Left ventricle myocardium superior (tissue), 1 donor: ENCODE measurements around the gene KCNJ16. TPM values are rescaled to one million over a fixed set of nuclear protein-coding genes. Genes with fewer than 3 reads are reported as not detected.
"Not testable (repeated sequence)": the region's sequence is repeated elsewhere in the genome, so short reads cannot be mapped to it uniquely, and the experiment has no call there.

Experiments used
- ATAC-seq: fragments of 200-7000 bp; cut with Tn5 transposase; one replicate; pipeline ENCODE4 v1.9.1; 2020; ENCODE audit warnings: mild to moderate bottlenecking, moderate library complexity
- DNase-seq: peaks from one replicate; pipeline ENCODE4 v3.0.0-alpha.2; 2020
- intact Hi-C: fragments of 100-400 bp; cut with micrococcal nuclease; formaldehyde crosslinking; loops from one replicate; pipeline ENCODE4 v1.11.0; 2022
- long read RNA-seq: library from polyadenylated mRNA; unstranded; transcript quantifications from one replicate; pipeline ENCODE4 v2.0.0, GENCODE V29; 2021
- total RNA-seq: library from RNA; stranded (reverse); fragmentation: NEBNext Ultra II Directional; extraction: Animal tissue kit (Norgen Biotek cat#: 25700); gene quantifications from one replicate; pipeline ENCODE4 v1.2.1, GENCODE V29; 2021
- donor health status: DM: no; HTN: yes; CAD: no; lungs with severe emphysema.

Gene KCNJ16
- not detected for total RNA-seq
- long read RNA-seq = 0 reads

DNA sequence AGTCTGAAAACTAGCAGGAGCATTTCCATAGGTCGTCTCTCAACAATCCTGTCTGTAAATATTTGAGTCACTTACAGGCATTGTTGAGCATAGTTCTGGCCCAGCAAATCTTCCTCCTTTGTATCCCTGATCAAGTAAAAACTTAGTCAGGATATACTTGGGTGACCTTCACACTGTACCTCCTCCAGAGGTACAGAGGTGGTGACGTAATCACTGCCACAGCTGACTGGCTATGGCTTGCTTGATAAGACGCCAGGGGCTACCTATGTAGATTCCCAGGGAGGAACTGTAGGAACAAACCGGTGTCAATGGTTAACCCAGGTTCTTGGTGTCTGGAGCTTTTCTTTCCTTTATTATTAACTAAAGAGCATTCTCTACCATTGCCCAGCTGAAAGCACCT, at the start of gene KCNJ16:
KCNJ16 (plus strand) TSS at position 270 of the 400 bp plus-strand sequence. CDS start 56,863 bp downstream, outside the sequence.
- ATAC-seq = no peak
- DNase-seq = no peak
- intact Hi-C loops = no loop called here

DNA sequence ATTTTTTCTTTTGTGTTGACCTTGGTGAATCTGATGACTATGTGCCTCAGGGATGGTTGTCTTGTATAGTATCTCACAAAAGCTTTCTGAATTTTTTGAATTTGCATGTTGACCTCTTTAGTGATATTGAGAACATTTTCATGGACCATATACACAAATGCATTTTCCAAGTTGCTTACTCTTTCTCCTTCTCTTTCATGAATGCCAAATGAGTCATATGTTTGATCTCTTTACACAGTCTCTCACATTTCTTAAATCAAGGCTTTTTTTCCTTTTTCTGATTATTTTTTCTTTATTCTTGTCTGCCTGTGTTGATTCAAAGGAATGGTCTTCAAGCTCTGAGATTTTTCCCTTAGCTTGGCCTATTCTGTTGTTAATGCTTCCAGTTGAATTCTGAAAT, 46.6 kb upstream of the KCNJ16 start:
- DNase-seq = no peak
- ATAC-seq = no peak
- intact Hi-C loops = no loop called here

DNA sequence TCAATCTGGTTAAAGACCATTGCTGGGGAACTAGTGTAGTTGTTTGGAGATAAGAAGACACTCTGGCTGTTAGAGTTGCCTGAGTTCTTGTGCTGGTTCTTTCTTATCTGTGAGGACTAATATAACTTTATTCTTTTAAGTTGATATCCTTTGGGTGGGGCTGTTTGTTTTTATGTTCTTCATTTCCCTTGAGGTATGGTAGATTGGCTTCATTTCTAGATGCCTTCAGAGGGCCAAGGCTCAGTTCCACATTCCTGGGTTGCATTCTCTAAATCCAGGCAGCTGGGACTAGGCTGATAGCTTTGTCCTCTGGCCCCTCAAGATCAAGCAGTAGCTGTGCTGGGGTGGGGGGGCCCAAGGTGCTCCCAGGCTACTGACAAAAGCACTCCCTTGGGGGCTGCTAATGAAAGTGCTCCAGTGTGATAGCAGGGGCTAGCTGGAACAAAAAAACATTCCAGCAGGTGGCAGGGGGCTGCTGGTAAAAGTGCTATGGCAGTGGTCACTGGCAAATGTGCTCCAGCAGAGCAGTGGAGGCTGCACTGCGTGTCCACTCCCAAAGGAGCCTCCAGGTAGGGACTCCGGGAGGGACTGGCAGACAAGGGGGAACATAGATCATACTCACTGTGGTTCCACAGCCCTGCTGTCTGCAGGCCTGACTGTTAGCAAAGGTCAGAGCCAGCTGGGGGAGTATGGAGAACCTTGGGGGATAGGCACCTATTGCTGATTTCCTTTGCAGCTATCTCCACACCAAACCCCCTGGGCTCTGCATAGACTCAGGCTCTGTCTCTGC, 45.9 kb upstream of the KCNJ16 start:
- DNase-seq = no peak
- ATAC-seq = no peak
- intact Hi-C loops = no loop called here

DNA sequence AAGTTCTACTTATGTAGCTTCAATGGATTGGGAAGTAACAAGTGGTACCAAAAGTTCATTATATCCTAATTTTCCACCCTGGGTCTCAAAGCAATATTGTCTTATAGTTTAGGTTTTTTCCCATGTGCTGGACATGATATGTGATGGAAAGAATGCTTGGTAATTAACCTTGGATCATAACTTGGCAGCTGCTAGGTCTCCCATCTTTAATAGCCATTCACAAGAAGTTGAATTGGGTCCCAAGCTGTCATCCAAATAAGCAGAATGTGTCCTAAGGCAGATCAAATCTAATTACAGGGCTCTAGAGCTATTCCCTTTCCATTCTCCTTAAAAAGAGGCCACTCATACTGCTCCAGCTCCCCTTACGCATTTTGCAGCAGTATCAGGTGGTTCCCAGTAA, 44.7 kb upstream of the KCNJ16 start:
- intact Hi-C loops = no loop called here
- no peak for ATAC-seq
- no peak for DNase-seq

DNA sequence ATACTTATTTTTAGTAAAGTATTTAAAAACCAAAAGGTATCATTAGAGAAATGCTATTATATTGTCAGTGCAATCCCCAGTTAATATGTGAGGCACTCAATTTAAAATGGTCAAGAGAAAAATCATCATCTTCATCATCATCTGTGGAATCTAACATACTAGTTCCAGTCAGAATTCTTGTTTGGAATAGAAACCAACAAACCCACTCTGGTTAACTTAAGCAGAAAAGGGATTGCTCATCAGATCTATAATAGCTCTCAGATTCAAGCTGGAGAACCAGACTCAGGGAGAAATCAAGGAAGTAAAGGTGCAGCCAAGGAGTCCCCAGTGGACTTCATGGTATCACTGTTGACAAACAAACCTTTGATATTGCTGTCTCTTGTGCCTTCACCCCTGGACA, 43.7 kb upstream of the KCNJ16 start:
- ATAC-seq (no peak), DNase-seq (no peak)
- intact Hi-C loops = no loop called here

DNA sequence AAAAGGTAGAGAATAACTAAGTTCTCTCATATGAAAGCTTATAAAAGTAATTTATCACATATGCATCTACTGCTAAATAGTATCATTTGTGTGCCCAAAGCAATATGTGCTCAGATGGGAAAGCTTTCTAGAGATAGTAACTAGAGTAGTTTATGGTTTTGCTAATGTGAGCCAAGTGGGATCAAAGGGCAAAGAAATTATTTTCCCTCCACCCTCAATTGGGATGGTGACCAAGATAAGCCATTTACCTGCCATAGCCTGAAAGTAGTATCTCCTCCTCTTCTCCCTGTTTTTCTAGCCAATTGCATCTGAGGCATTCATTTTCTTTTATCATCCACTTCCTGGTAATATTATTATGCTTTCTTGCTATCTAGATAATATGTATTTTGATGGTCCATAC, 41.9 kb upstream of the KCNJ16 start:
- ATAC-seq (no peak), DNase-seq (no peak)
- intact Hi-C loops = no loop called here

DNA sequence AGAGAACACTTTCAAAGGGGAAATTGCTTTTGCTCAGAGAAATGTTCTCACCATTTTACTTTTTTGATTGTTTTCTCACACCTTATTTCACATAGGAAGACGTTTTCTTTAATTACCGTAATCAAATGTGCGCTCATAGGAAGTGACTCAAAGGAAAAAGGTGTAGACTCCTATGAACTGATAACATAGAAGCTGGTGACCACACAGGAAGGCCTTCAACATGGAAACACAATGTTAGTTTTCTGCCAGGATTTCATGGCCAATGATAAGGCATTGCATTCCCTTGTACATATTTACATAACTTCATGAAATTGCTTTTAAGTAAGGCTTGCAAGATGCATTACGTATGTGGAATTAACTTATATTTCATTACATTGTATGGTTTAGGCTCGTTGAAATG, 40.9 kb upstream of the KCNJ16 start:
- DNase-seq (no peak), ATAC-seq (no peak)
- intact Hi-C loops = no loop called here

DNA sequence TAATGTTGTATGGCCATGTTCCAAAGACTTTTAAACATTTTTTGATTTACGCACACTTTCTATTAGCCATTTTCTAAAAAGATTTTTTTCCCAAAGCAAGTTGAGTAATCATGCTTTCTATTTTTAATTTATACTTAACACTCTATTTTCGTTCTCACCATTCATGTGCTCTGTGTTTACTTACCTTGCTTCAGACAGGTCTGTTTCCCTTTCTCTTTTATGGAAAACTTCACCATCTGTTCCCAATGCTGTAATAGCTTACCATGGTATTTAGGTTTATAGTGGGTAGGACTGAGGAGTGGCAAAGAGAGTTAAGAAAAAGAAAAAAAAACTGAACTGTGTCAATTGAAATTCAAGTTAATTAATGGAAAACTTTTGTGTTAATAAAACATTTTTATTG, 37.5 kb upstream of the KCNJ16 start:
- intact Hi-C loops = no loop called here
- no peak for ATAC-seq
- no peak for DNase-seq

DNA sequence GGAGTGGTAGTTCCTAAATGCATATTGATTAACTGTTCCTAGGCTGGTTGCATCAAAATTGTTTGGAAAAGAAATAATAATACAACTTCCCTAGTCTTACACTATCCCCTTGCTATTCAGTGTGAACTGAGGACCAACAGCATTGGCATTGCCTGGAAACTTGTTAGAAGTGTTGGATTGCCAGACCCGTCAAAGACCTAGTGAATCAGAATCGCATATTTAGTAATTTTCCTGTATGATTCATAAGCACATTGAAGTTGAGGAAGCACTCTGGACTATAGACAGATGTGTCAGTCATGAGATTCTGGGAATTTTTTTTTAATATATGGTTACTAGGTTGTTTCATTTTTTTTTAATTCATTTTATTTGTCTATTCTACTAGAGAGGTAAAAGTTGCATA, 34.7 kb upstream of the KCNJ16 start:
- intact Hi-C loops = no loop called here
- DNase-seq = no peak
- ATAC-seq = no peak

DNA sequence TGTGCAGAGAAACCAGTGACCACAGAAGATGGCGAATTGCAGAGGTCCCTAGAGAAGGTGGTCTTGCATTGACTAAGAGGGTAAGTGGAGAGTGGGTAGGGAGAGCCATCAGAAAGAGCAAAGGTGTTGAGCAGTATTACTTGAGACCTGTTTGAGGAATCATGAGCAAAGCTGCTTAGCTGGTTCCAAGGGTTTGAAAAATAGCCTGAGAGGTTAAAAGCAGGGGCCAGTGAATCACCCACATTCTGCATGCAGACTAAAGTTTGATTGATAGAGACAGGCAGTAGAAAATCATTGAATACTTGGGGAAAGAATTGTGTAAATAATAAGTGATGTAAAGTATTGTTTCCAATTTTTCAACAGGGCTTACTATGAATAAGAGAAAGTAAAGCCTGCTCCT, 34.0 kb upstream of the KCNJ16 start:
- intact Hi-C loops = no loop called here
- DNase-seq = no peak
- ATAC-seq = no peak

DNA sequence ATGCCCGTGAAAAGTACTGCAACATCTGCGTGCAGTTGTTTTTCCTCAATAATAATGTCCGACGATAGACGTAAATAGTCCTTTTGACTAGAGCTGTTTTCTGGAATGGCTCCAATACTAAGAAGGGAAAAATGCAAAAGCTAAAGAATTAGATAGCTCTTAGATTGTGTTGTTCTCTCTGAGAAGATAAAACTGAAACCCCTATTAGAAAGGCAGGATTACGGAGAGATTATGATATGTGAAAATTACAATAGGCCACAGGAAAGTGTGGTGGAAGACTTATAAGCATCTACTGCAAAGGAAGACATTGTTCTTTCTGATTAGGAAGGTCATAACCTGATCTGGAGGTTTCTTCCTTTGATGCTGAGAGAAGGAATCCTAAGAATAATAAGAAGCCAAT, 33.5 kb upstream of the KCNJ16 start:
- ATAC-seq (no peak), DNase-seq (no peak)
- intact Hi-C loops = no loop called here

DNA sequence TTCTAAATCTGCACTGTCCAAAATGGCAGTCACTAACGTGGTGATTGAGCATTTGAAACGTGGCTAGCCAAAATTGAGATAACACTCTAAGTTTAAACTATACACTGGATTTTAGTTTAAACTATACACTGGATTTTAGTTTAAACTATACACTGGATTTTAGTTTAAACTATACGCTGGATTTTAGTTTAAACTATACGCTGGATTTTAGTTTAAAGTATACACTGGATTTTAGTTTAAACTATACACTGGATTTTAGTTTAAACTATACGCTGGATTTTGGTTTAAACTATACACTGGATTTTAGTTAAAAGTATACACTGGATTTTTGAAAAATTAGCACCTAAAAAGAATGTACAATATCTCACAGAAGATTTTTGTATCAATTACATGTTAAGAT, 29.2 kb upstream of the KCNJ16 start:
- DNase-seq, ATAC-seq, intact Hi-C loops: not testable (repeated sequence)

DNA sequence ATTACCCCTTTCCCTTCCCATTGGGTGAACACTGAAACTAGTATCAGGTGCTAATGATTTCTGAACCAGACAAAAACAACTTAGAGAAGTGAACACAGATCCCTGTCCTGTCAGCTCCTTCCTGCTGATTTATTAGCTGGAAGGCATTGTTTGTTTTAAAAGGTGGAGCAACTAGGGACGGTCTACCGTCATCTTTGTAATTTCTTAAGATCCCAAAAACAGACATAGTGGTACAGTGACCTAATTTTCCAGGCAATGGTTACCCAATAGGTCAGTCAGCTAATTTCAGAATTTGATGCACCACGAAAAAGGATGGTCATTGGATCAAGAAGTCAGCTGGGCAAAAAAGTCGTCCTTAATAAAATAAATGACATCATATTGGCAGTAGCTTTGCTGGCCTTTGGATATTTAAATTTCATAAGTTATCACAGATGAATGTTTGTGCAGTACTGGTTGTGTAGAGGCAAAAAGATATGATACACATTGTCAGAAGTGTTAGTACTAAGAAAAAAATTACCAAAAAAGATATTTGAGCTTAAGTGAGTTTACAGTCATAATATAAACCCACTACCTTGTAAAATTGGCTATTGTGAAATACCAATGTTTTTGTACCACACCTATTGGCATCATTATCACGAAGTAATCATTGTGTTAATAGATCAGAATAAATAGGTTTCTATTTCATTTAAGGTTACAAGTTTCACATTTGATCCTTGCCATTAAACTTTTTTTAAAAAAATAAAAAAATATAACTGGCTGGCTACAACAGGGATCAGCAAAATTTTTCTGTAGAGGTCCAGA, 27.2 kb upstream of the KCNJ16 start:
- intact Hi-C loops = no loop called here
- ATAC-seq (no peak), DNase-seq (no peak)

DNA sequence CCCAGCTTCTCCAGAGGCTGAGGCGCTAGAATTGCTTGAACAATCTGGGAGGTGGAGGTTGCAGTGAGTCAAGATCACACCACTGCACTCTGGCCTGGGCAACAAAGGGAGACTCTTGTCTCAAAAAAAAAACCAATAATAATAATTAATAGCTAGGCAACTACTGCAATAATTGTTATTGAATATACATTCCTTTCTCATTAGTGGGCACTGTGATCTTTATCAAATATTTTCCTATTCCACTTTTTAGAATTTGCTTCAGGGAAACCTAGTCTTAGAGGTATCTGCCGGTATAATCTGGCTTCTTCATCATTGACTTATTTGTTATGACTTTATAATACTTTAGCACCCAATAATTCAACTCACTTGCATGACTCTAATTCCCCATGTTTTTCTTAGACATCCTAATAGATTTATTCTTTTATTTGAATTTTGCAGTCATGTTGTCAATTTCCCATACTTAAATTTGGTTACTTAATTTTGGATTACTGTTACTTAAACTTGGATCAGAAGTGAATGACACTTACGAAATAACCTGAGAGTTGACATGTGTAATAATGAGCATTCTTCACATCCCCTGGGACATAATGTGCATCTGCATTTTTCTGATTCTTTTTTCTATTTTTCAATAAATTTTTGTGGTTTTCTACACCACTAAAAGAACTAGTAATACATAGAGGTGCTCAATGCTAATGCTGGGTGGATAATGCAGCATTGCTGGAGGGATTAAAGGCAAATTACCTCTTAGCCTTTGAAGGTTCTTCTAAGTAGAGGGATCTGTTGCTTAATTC, 25.0 kb upstream of the KCNJ16 start:
- intact Hi-C loops = no loop called here
- DNase-seq (no peak), ATAC-seq (no peak)

DNA sequence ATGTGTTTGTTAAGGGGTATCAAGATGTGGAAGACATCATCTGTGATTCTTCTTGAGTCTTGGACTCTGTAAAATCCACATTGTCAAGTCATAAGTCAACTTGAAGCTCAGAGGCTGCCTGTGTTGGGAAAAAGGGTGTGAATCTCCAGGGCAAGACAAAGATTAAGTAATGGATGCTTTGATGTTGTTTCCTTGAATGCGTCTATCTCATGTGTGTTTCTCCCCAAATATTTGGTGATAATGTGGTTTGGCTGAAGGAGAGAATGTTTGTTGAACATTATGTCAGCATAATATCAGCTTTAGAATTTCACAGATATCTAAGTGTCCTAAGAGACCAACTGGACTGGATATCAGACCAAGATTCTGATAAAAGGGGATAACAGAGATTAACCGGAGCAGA, 24.1 kb upstream of the KCNJ16 start:
- no peak for DNase-seq
- no peak for ATAC-seq
- intact Hi-C loops = no loop called here

DNA sequence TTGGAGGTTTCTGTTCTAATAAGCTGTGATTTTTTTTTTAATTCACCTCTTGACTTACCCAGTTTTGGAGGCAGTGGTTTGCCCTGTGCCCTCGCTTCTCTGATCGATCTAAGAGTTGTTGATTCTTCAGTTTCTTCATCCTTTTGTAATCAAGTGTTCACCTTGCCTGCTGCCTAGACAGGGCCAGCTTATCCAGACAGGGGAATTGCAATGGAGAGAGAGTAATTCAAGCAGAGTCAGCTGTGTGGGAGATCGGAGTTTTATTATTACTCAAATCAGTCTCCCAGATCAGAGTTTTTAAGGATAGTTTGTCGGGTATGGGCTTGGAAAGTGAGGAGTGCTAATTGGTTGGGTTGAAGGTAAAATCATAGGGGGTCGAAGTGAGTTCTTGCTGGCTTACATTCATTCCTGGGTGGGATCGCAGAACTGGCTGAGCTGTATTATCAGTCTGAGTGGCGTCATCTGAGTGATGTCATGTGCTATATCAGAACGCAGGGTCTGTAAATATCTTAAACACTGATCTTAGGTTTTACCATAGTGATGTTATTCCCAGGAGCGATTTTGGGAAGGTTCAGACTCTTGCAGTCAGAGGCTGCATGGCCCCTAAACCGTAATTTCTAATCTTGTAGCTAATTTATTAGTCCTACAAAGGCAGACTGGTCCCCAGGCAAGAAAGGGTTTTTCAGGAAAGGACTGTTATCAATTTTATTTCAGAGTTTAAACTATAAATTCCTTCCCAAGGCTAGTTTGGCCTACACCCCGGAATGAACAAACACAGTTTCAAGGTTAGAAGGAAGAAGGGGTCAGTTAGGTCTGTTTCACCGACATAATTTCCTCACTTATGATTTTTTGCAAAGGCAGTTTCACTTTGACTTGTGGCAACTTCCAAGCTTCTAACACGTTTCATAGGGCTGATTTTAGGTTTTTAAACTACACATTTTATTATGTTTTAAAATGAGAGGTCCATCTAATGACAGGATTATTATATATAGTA, 21.5 kb upstream of the KCNJ16 start:
- ATAC-seq = peak; percentile 67
- DNase-seq = no peak
- intact Hi-C loops = no loop called here

DNA sequence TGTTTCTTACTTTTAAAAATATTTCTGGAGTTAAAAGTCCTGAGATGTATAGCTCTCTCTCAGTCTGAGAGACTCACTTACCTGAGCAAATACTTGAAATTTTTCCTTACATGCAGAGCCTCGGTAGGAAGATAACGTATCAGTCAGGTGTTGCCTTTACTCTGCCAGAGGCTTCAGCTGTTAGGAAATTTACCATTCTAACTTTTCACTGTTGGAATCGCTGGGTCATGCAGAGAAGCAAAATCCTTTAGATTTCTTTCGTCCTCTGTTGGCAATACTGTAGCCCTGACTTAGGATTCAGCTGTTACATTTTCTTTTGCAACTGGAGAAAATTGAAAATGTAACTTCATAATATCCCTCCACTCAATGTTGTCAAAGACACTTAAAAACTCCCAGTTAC, 20.0 kb upstream of the KCNJ16 start:
- no peak for ATAC-seq
- intact Hi-C loops = no loop called here
- DNase-seq = no peak

DNA sequence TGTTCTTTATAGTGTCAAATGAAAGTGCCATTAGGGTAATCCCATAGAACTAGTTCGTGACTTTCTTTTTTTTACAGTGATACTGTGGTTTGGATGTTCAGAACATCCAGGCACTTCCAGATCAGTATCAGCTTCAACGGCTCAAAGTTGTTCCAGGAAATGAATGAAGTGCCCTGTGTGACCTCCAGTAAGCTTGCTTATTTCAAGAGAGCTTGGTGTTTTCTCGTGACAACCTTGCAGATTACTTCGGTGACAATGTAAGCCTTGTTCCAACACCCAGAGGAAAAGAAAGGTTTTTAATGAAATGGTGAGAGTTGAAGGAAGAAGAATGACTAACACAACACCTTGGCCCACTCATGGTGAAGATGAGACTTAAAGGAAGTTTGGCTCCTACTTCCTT, 16.0 kb upstream of the KCNJ16 start:
- DNase-seq (no peak), ATAC-seq (no peak)
- intact Hi-C loops = no loop called here

DNA sequence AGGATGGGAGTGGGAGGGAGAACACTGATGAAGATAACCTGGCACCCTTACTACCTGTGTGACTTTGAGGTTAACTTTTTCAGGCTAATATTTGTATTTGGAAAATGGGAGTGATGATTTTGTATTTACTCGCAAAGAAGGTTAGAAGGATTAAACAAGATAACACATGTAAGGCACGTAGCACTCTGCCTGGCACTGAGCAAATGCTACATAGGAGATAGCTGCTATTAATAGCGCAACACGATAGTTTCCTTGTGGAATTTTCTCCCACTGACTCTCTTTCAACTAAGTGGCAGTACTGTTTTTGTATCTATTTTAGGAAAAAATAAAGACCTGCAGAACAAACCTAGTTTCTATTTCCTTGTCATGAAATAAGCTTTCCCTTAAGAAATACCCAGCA, 15.4 kb upstream of the KCNJ16 start:
- no peak for DNase-seq
- peak; percentile 66 for ATAC-seq
- intact Hi-C loops = no loop called here
